IMR-90 (cell line): ENCODE results near the gene OR52A5. TPM values are rescaled to one million over a fixed set of nuclear protein-coding genes. Genes with fewer than 3 reads are reported as not detected.

Source experiments
- ATAC-seq: fragments of 200-7000 bp; cut with Tn5 transposase; 2 replicates; pipeline ENCODE4 v1.9.1; 2020; ENCODE audit warnings: low read depth, mild to moderate bottlenecking, moderate library complexity
- BruUV-seq: library from RNA; stranded (reverse); fragments of 400-500 nt; replicated peaks from 2 replicates; lab custom pipeline; 2021; lab: Mats Ljungman, UMichigan
- CTCF ChIA-PET: fragments of 300-600 bp; formaldehyde crosslinking; extraction: SDS; loops from one replicate; lab custom pipeline; 2021; ENCODE audit warnings: antibody characterized with exemption; lab: Yijun Ruan, JAX
- POLR2A ChIA-PET: fragments of 300-600 bp; sonication (Branson Sonifier 250); formaldehyde crosslinking; loops from one replicate; lab custom pipeline; 2022; ENCODE audit warnings: antibody characterized with exemption; ENCODE audit not compliant: unreplicated experiment; lab: Charles Lee
- DNase-seq: peaks from one replicate; pipeline ENCODE4 v3.0.0; 2013
- H2AFZ ChIP-seq: replicated peaks from 2 replicates; pipeline ENCODE3; 2013; ENCODE audit warnings: low read length, mild to moderate bottlenecking; ENCODE audit not compliant: poor library complexity
- H2AK5ac ChIP-seq: 2 replicates; pipeline ENCODE4 v1.6.1; 2013; ENCODE audit warnings: low read depth, low read length, inconsistent platforms
- H2AK9ac ChIP-seq: replicated peaks from 2 replicates; pipeline ENCODE3; 2013; ENCODE audit warnings: mild to moderate bottlenecking, low read depth, low read length, moderate library complexity; ENCODE audit not compliant: poor library complexity
- H2BK120ac ChIP-seq: 2 replicates; pipeline ENCODE4 v1.6.1; 2013; ENCODE audit warnings: low read depth, low read length, inconsistent platforms
- H2BK15ac ChIP-seq: 3 replicates; pipeline ENCODE4 v1.6.1; 2013; ENCODE audit warnings: low read depth, low read length, inconsistent platforms
- H2BK20ac ChIP-seq: 2 replicates; pipeline ENCODE4 v1.6.1; 2013; ENCODE audit warnings: low read depth, mild to moderate bottlenecking, inconsistent platforms, low read length, moderate library complexity
- H2BK5ac ChIP-seq: 2 replicates; pipeline ENCODE4 v1.6.1; 2013; ENCODE audit warnings: mild to moderate bottlenecking, low read depth, low read length, inconsistent platforms; ENCODE audit not compliant: poor library complexity, severe bottlenecking
- H3K14ac ChIP-seq: replicated peaks from 2 replicates; pipeline ENCODE4 v1.6.1; 2013; ENCODE audit warnings: low read depth, low read length, inconsistent platforms
- H3K18ac ChIP-seq: 2 replicates; pipeline ENCODE4 v1.6.1; 2013; ENCODE audit warnings: low read depth, low read length, control low read depth
- H3K23ac ChIP-seq: 2 replicates; pipeline ENCODE4 v1.6.1; 2013; ENCODE audit warnings: low read depth, low read length, inconsistent platforms
- H3K27ac ChIP-seq: 2 replicates; pipeline ENCODE4 v1.5.1; 2013; ENCODE audit warnings: mild to moderate bottlenecking, control low read depth, low read length; ENCODE audit not compliant: insufficient read depth
- H3K27me3 ChIP-seq: 2 replicates; pipeline ENCODE4 v1.6.1; 2013; ENCODE audit warnings: low read length; ENCODE audit not compliant: control insufficient read depth, insufficient read depth
- H3K36me3 ChIP-seq: 2 replicates; pipeline ENCODE4 v1.6.1; 2013; ENCODE audit warnings: low read length, mixed read lengths; ENCODE audit not compliant: control insufficient read depth, insufficient read depth
- H3K4ac ChIP-seq: 2 replicates; pipeline ENCODE4 v1.6.1; 2013; ENCODE audit warnings: low read depth, low read length, inconsistent platforms
- H3K4me1 ChIP-seq: 2 replicates; pipeline ENCODE4 v1.6.1; 2013; ENCODE audit warnings: low read length, mixed read lengths; ENCODE audit not compliant: control insufficient read depth, insufficient read depth
- H3K4me2 ChIP-seq: 2 replicates; pipeline ENCODE4 v1.6.1; 2013; ENCODE audit warnings: low read depth, mild to moderate bottlenecking, control low read depth, low read length, moderate library complexity
- H3K4me3 ChIP-seq: 2 replicates; pipeline ENCODE4 v1.5.1; 2013; ENCODE audit warnings: low read depth, mild to moderate bottlenecking, control low read depth, low read length, moderate library complexity; ENCODE audit not compliant: insufficient read depth
- H3K56ac ChIP-seq: 2 replicates; pipeline ENCODE4 v1.6.1; 2013; ENCODE audit warnings: low read length, inconsistent platforms; ENCODE audit not compliant: insufficient read depth; ENCODE audit errors: extremely low read depth
- H3K79me1 ChIP-seq, 2 experiments: 2 replicates each; pipeline ENCODE4 v1.6.1; 2013; ENCODE audit warnings: low read length in 2 of 2, inconsistent platforms in 1 of 2, low read depth in 1 of 2
- H3K9ac ChIP-seq: 2 replicates; pipeline ENCODE4 v1.6.1; 2013; ENCODE audit warnings: low read depth, low read length, control low read depth
- H3K9me1 ChIP-seq: 2 replicates; pipeline ENCODE4 v1.6.1; 2013; ENCODE audit warnings: low read length, inconsistent platforms; ENCODE audit not compliant: insufficient read depth
- H3K9me3 ChIP-seq: 2 replicates; pipeline ENCODE4 v1.6.1; 2013; ENCODE audit warnings: low read length; ENCODE audit not compliant: control insufficient read depth, insufficient read depth
- H4K20me1 ChIP-seq: 2 replicates; pipeline ENCODE4 v1.6.1; 2013; ENCODE audit warnings: low read length, inconsistent platforms; ENCODE audit not compliant: insufficient read depth
- H4K5ac ChIP-seq: 2 replicates; pipeline ENCODE4 v1.6.1; 2013; ENCODE audit warnings: mild to moderate bottlenecking, low read depth, low read length, control low read depth
- H4K8ac ChIP-seq, 2 experiments: 2 replicates each; pipeline ENCODE4 v1.6.1; 2013; ENCODE audit warnings: low read depth in 2 of 2, low read length in 2 of 2, control low read depth in 1 of 2, inconsistent platforms in 1 of 2
- H4K91ac ChIP-seq: 2 replicates; pipeline ENCODE4 v1.6.1; 2013; ENCODE audit warnings: low read depth, low read length, inconsistent platforms; ENCODE audit not compliant: insufficient read depth
- CEBPB ChIP-seq: IDR thresholded peaks from 2 replicates; pipeline ENCODE4 v1.6.1; 2012; ENCODE audit warnings: low read depth, low read length, improper control_type of control experiment
- MAFK ChIP-seq: IDR thresholded peaks from 2 replicates; pipeline ENCODE4 v1.6.1; 2012; ENCODE audit warnings: low read depth, low read length, improper control_type of control experiment
- MAZ ChIP-seq: IDR thresholded peaks from 2 replicates; pipeline ENCODE4 v1.6.1; 2012; ENCODE audit warnings: low read depth, mild to moderate bottlenecking, low read length, improper control_type of control experiment, moderate library complexity, borderline replicate concordance
- NFE2L2 ChIP-seq: fragments of 150-350 bp; IDR thresholded peaks from 2 replicates; pipeline ENCODE4 v1.6.1; 2016; ENCODE audit warnings: low read depth, mild to moderate bottlenecking, low read length
- POLR2A ChIP-seq: IDR thresholded peaks from 2 replicates; pipeline ENCODE4 v1.6.1; 2012; ENCODE audit warnings: mild to moderate bottlenecking, low read depth, low read length
- RCOR1 ChIP-seq: IDR thresholded peaks from 2 replicates; pipeline ENCODE4 v1.6.1; 2012; ENCODE audit warnings: mild to moderate bottlenecking, low read length, improper control_type of control experiment; ENCODE audit not compliant: insufficient replicate concordance
- WGBS, 2 experiments: methylation state at CpG; one replicate each; pipeline versions ENCODE4 v1.1.5 to v1.1.7; 2013; ENCODE audit warnings: missing lambda C conversion rate in 2 of 2; ENCODE audit not compliant: insufficient read length in 1 of 2; ENCODE audit errors: extremely low coverage in 2 of 2; 5-methylcytosine and 5-hydroxymethylcytosine counted together
- dilution Hi-C: fragments of 300-500 bp; cut with HindIII; formaldehyde crosslinking; loops from one replicate; pipeline ENCODE4 v1.14.3; 2018; ENCODE audit warnings: low sequenced_read_pairs; ENCODE audit not compliant: unreplicated experiment
- in situ Hi-C: fragments of 300-500 bp; cut with MboI; formaldehyde crosslinking; loops from 3 replicates; pipeline ENCODE4 v1.14.3; 2019; ENCODE audit warnings: low sequenced_read_pairs, inconsistent platforms, mixed read lengths
- intact Hi-C: fragments of 100-400 bp; cut with micrococcal nuclease; formaldehyde crosslinking; loops from 2 replicates; pipeline ENCODE4 v1.10.0; 2022
- polyA plus RNA-seq, 3 experiments: library from polyadenylated mRNA; depleted of rRNA; stranded (reverse); fragments of >200 nt; gene quantifications; 2 replicates each; pipeline ENCODE4 v1.2.3, GENCODE V29; 2012; ENCODE audit warnings: low replicate concordance in 1 of 3
- total RNA-seq: library from RNA; depleted of rRNA; stranded (reverse); fragments of >200 nt; gene quantifications from 2 replicates; pipeline ENCODE4 v1.2.3, GENCODE V29; 2012
- TF ChIP-seq, protein P1 (sequence below): fragments of 150-350 bp; IDR thresholded peaks from 2 replicates; pipeline ENCODE4 v1.6.1; 2016; ENCODE audit warnings: low read depth, mild to moderate bottlenecking, low read length, moderate library complexity, borderline replicate concordance
- TF ChIP-seq, protein P2 (sequence below): conservative IDR thresholded peaks from 2 replicates; pipeline ENCODE4 v1.5.1; 2012; ENCODE audit warnings: mild to moderate bottlenecking, low read depth, low read length, improper control_type of control experiment

Gene OR52A5
- total and polyA plus RNA-seq, 2 of the 4 experiments (the other 2 are of a cell fraction) = not detected

DNA sequence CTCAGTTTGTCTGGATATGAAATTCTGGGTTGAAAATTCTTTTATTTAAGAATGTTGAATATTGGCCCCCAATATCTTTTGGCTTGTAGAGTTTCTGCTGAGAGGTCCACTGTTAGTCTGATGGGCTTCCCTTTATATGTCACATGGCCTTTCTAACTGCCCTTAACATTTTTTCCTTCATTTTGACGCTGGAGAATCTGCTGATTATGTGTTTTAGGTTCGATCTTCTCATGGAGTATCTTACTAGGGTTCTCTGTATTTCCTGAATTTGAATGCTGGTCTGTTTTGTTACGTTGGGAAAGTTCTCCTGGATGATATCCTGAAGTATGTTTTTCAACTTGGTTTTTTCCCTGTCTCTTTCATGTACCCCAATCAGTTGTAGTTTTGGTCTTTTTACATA is 22.8 kb downstream of the OR52A5 start:
- Histone ChIP-seq H4K8ac (no peak overlapping the region), H2AK9ac (no peak overlapping the region), H2AK5ac (no peak overlapping the region), H3K14ac (no peak overlapping the region), H3K18ac (no peak overlapping the region), H3K27ac (no peak overlapping the region), H4K5ac (no peak overlapping the region), H3K4me3 (no peak overlapping the region), H4K91ac (no peak overlapping the region), H3K9me1 (no peaks in the 10 kb centered on the region), H3K9me3 (no peaks in the 10 kb centered on the region), H3K4ac (no peak overlapping the region), H2BK5ac (no peak overlapping the region), H3K36me3 (no peaks in the 10 kb centered on the region), H3K79me1 (no peaks in the 10 kb centered on the region), H3K4me2 (no peak overlapping the region), H3K4me1 (no peaks in the 10 kb centered on the region), H3K56ac (no peak overlapping the region), H3K27me3 (no peaks in the 10 kb centered on the region), H3K23ac (no peak overlapping the region), H3K9ac (no peak overlapping the region), H2BK20ac (no peak overlapping the region), H2BK120ac (no peak overlapping the region), H2AFZ (no peak overlapping the region), H4K20me1 (no peaks in the 10 kb centered on the region), H2BK15ac (no peak overlapping the region)
- intact Hi-C loops (no loop called here), in situ Hi-C loops (no loop called here), dilution Hi-C loops (no loop called here)
- CTCF ChIA-PET = no interaction called here
- no TSS peak for BruUV-seq
- ATAC-seq (no peak), DNase-seq (no peak)
- POLR2A ChIA-PET = no interaction called here
- TF ChIP-seq MAZ = no peak
- no peak for TF ChIP-seq CEBPB
- TF ChIP-seq, protein P1, sequence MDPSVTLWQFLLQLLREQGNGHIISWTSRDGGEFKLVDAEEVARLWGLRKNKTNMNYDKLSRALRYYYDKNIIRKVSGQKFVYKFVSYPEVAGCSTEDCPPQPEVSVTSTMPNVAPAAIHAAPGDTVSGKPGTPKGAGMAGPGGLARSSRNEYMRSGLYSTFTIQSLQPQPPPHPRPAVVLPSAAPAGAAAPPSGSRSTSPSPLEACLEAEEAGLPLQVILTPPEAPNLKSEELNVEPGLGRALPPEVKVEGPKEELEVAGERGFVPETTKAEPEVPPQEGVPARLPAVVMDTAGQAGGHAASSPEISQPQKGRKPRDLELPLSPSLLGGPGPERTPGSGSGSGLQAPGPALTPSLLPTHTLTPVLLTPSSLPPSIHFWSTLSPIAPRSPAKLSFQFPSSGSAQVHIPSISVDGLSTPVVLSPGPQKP = no peak
- TF ChIP-seq POLR2A = no peak
- no peak for TF ChIP-seq RCOR1
- TF ChIP-seq NFE2L2 = no peak
- no peak; the same call in 1 of the 2 replicates for TF ChIP-seq MAFK
- TF ChIP-seq, protein P2, sequence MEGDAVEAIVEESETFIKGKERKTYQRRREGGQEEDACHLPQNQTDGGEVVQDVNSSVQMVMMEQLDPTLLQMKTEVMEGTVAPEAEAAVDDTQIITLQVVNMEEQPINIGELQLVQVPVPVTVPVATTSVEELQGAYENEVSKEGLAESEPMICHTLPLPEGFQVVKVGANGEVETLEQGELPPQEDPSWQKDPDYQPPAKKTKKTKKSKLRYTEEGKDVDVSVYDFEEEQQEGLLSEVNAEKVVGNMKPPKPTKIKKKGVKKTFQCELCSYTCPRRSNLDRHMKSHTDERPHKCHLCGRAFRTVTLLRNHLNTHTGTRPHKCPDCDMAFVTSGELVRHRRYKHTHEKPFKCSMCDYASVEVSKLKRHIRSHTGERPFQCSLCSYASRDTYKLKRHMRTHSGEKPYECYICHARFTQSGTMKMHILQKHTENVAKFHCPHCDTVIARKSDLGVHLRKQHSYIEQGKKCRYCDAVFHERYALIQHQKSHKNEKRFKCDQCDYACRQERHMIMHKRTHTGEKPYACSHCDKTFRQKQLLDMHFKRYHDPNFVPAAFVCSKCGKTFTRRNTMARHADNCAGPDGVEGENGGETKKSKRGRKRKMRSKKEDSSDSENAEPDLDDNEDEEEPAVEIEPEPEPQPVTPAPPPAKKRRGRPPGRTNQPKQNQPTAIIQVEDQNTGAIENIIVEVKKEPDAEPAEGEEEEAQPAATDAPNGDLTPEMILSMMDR = no peak
- WGBS, 2 experiments = no CpG with 5 or more reads among the region's 3 CpGs
